Caki2 (cell line): ENCODE measurements around the gene TBL3. TPM values are rescaled to one million over a fixed set of nuclear protein-coding genes. Genes with fewer than 3 reads are reported as not detected.

ENCODE experiments used
- DNase-seq: peaks from one replicate; pipeline ENCODE4 v3.0.0-alpha.2; 2015; ENCODE audit warnings: low read depth
- in situ Hi-C: cut with HindIII; loops from 2 replicates; pipeline ENCODE4 v1.10.0; 2016; ENCODE audit warnings: low sequenced_read_pairs, low pct_unique_long_range_greater_than_20kb, mixed read lengths
- total RNA-seq: library from RNA; depleted of rRNA; stranded (reverse); fragments of >200 nt; shearing (Covaris generic); gene quantifications from 2 replicates; pipeline ENCODE4 v1.2.3, GENCODE V29; 2014; ENCODE audit warnings: low replicate concordance; rRNA removed

Gene TBL3
- total RNA-seq, 1 experiment from 2014 or later = 128 TPM

DNA sequence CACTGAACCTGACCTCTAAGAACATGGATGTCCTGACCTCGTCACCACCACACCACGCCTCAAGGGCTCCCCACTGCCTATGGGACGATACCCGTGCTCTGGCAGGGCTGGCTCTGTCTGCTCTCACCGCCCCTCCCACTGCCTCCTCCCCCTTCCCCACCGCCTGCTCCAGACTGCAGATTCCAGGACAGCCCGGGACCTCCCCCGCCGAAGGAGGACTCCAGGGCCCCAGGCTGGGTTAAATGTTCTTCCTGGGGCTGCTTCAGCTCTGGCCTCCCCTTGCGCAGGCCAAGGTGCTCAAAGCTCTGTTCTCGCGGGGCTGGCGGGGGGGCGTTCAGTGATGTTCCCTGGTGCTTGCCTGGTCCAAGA lies 50.9 kb downstream of the TBL3 start:
- DNase-seq = no peak
- in situ Hi-C loops = no loop called here

- peak; percentile 98 for DNase-seq
- in situ Hi-C loops = no loop called here
These were observed 51.5 kb downstream of the TBL3 start for GRCh38 chr16:2023092-2024031.

DNA sequence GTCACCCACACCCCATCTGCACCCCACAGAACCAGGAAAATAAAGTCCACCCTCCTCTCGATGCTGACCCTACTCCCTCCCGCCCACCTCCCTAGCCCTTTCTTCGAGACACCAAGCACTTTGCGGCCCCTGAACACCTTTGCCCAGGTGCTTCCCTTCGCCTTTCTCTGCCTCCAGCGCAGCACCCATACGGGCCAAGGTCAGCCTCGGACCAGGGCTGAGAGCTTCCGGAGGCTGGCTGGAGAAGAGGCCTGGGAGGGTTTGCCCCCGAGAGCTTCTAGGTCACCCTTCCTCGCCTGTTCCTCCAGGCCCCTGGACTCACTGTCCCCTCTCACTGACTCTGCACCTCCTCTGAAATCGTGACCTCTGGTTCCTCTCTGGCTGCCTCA lies 52.2 kb downstream of the TBL3 start:
- no peak for DNase-seq
- in situ Hi-C loops = no loop called here

DNA sequence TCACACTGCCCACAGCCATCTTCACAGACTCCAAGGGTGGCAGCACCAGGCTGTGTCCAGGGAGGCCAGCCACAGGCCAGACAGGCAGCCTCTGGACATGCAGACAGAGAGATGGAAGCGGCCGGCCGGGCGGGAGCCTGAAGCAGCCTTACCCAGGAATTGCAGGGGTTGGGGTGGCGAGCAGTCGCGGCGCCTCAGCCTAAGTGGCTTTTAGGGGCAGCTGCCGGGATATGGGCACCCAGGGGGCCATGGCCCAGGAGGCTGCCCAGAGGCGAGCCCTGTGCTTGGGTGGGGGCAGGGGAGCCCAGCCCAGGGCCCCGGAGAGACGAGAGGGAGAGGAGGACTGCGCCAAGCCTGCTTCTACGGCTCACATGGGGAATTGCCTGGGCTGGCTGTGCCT lies 53.4 kb downstream of the TBL3 start:
- in situ Hi-C loops = loop anchor here (25.0 kb wide), 1 partner anchor 487 kb away; the partner anchor contains the start of genes AMDHD2 and ATP6V0C
- DNase-seq = no peak

DNA sequence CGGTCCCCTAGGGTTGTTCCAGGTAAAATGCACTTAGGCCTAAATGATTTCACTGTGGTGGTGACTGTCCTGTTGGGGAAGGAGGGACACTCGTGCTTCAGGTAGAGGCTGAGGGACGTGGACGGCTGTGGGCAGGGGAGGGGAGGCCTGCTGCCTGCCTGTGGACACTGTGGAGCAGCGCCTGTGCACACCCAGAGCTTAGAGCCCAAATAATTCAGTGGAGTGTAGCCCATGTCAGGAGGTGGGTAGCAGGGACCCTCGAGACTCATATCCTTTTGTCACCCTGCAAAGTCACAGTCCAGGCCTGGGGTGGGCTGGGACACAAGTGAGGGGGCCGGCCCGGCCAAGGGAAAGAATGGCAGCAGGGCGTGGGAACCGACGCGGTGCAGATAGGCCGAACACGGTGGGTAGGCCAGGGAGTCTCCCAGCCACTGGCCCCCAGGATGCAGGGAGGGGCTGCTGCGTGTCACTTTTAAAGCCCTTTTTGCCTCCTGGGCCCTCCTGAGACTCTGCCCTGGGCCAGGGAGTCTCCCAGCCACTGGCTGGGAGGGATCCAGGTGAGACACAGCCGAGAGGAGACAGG lies 54.1 kb downstream of the TBL3 start:
- no peak for DNase-seq
- in situ Hi-C loops = loop anchor here (25.0 kb wide), 1 partner anchor 486 kb away; the partner anchor contains the start of genes AMDHD2 and ATP6V0C

- in situ Hi-C loops = loop anchor here (25.0 kb wide), 1 partner anchor 486 kb away; the partner anchor contains the start of genes AMDHD2 and ATP6V0C
- no peak for DNase-seq
These were observed 54.7 kb downstream of the TBL3 start, which contains the start of gene NHERF2 for GRCh38 chr16:2026461-2027023. TSS of gene NHERF2 (plus strand) at chr16:2026902. CDS start at chr16:2027006, 104 bp downstream.

- no peak for DNase-seq
- in situ Hi-C loops = loop anchor here (25.0 kb wide), 1 partner anchor 485 kb away; the partner anchor contains the start of genes AMDHD2 and ATP6V0C
These were observed 55.5 kb downstream of the TBL3 start for GRCh38 chr16:2027024-2028010.

GRCh38 chr16:2028146-2028545 lies 56.3 kb downstream of the TBL3 start:
- DNase-seq = no peak
- in situ Hi-C loops = loop anchor here (25.0 kb wide), 1 partner anchor 484 kb away; the partner anchor contains the start of genes AMDHD2 and ATP6V0C

GRCh38 chr16:2028620-2029220 lies 56.9 kb downstream of the TBL3 start:
- in situ Hi-C loops = loop anchor here (25.0 kb wide), 1 partner anchor 484 kb away; the partner anchor contains the start of genes AMDHD2 and ATP6V0C

DNA sequence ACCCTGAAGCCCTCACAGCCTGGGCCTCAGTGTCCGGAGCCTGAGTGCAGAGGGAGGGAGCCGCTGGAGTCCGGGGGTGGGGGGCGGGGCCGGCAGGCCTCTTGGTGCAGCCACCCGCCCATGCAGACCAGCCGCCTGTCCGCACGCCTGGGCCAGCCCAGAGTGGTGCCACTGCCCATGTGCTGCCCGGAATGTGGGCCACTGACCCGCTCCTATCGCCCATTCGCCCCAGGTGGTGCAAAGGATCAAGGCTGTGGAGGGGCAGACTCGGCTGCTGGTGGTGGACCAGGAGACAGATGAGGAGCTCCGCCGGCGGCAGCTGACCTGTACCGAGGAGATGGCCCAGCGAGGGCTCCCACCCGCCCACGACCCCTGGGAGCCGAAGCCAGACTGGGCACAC lies 57.5 kb downstream of the TBL3 start:
- no peak for DNase-seq
- in situ Hi-C loops = loop anchor here (25.0 kb wide), 1 partner anchor 483 kb away; the partner anchor contains the start of genes AMDHD2 and ATP6V0C

More at GRCh38 chr16:2028620-2029220, 56.9 kb downstream of the TBL3 start:
- no peak for DNase-seq

GRCh38 chr16:2030036-2030435 lies 58.2 kb downstream of the TBL3 start:
- in situ Hi-C loops = loop anchor here (25.0 kb wide), 1 partner anchor 482 kb away; the partner anchor contains the start of genes AMDHD2 and ATP6V0C
- no peak for DNase-seq

DNA sequence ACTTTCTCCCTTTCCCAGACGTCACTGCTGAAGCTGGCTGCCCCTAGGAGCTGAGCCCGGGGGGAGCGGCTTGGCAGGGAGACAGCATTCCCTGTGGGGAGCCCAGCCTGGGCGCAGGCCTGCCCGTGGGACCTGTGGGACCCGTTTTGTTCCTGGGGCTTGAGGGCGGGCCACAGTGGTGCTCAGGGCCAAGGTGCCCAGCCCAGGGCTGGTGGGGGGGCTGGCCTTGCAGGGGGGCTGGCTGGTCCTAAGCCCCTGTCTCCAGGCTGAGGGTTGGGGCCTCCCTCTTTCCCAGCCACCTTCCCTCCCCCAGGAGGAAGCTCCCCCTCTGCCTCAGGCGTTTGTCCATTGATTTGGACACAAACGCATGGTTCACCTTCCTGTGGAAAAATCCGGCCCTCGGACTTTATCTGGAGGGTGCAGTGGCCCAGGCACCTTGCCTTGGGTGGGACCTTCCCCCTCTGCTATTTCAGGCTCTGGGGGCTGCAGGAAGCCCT lies 59.3 kb downstream of the TBL3 start:
- in situ Hi-C loops = loop anchor here (25.0 kb wide), 1 partner anchor 481 kb away; the partner anchor contains the start of genes AMDHD2 and ATP6V0C
- DNase-seq = no peak

Other genes with a start within 250 kb of the TBL3 start
- gene NME3, start 200.5 kb upstream of the TBL3 start, total RNA-seq = 218 and 272 TPM in 2 replicates
- gene EME2, start 199.2 kb upstream of the TBL3 start, total RNA-seq = 3.5 and 8.9 TPM in 2 replicates
- gene MRPS34, start 198.9 kb upstream of the TBL3 start, total RNA-seq = 434 and 458 TPM in 2 replicates
- 87.3 and 107 TPM in 2 replicates for gene SPSB3, start 189.5 kb upstream of the TBL3 start, total RNA-seq
- gene NUBP2, start 189.1 kb upstream of the TBL3 start, total RNA-seq = 233 and 346 TPM in 2 replicates
- not detected in 2 replicates for gene IGFALS, start 178.3 kb upstream of the TBL3 start, total RNA-seq
- gene HAGH, start 145.2 kb upstream of the TBL3 start, total RNA-seq = 205 and 219 TPM in 2 replicates
- gene FAHD1, start 144.8 kb upstream of the TBL3 start, total RNA-seq = 120 and 169 TPM in 2 replicates
- gene MEIOB, start 99.9 kb upstream of the TBL3 start, total RNA-seq = 41.4 and 49.6 TPM in 2 replicates
- gene HS3ST6, start 53.6 kb upstream of the TBL3 start, total RNA-seq = not detected in 2 replicates
- gene MSRB1, start 28.9 kb upstream of the TBL3 start, total RNA-seq = 275 and 288 TPM in 2 replicates
- gene RPL3L, start 17.4 kb upstream of the TBL3 start, total RNA-seq = not detected in 2 replicates
- gene NDUFB10, start 12.5 kb upstream of the TBL3 start, total RNA-seq = 527 and 683 TPM in 2 replicates
- 7,960 and 10,766 TPM in 2 replicates for gene RPS2, start 7.2 kb upstream of the TBL3 start, total RNA-seq
- gene RNF151, start 5.2 kb upstream of the TBL3 start, total RNA-seq = not detected in 2 replicates
- gene NOXO1, start 9.4 kb downstream of the TBL3 start, total RNA-seq = 0.24 TPM in 1 of 2 replicates, not detected in the other
- 55.9 and 56.8 TPM in 2 replicates for gene GFER, start 12.1 kb downstream of the TBL3 start, total RNA-seq
- gene SYNGR3, start 17.9 kb downstream of the TBL3 start, total RNA-seq = 37.8 and 44.9 TPM in 2 replicates
- 45.0 and 89.3 TPM in 2 replicates for gene ZNF598, start 37.8 kb downstream of the TBL3 start, total RNA-seq
- gene NPW, start 47.7 kb downstream of the TBL3 start, total RNA-seq = not detected in 2 replicates
- 30.3 and 32.4 TPM in 2 replicates for gene NHERF2, start 54.8 kb downstream of the TBL3 start, total RNA-seq
- 129 and 148 TPM in 2 replicates for gene NTHL1, start 75.8 kb downstream of the TBL3 start, total RNA-seq
- 22.3 and 31.5 TPM in 2 replicates for gene TSC2, start 75.9 kb downstream of the TBL3 start, total RNA-seq
- 37.4 and 84.9 TPM in 2 replicates for gene PKD1, start 163.8 kb downstream of the TBL3 start, total RNA-seq
- gene RAB26, start 176.6 kb downstream of the TBL3 start, total RNA-seq = 8.9 and 9.5 TPM in 2 replicates
- gene TRAF7, start 183.7 kb downstream of the TBL3 start, total RNA-seq = 94.4 and 101 TPM in 2 replicates
- 0.03 TPM in 1 of 2 replicates, not detected in the other for gene CASKIN1, start 224.6 kb downstream of the TBL3 start, total RNA-seq
- 81.6 and 90.5 TPM in 2 replicates for gene MLST8, start 233.4 kb downstream of the TBL3 start, total RNA-seq
- gene BRICD5, start 238.8 kb downstream of the TBL3 start, total RNA-seq = 0.12 and 1.1 TPM in 2 replicates
- 59.6 and 78.5 TPM in 2 replicates for gene PGP, start 242.8 kb downstream of the TBL3 start, total RNA-seq